Hepatocyte (in vitro differentiated cells): ENCODE data around the gene WLS. TPM values are rescaled to one million over a fixed set of nuclear protein-coding genes. Genes with fewer than 3 reads are reported as not detected.

Source experiments
- DNase-seq: peaks from one replicate; pipeline ENCODE4 v3.0.0-alpha.2; 2016; ENCODE audit warnings: low spot score
- H2AFZ ChIP-seq: fragments of 200-600 bp; sonication (generic); 2 replicates; pipeline ENCODE4 v1.6.0; 2016; ENCODE audit warnings: antibody characterized with exemption, mild to moderate bottlenecking
- H3K27ac ChIP-seq: fragments of 200-600 bp; sonication (generic); 2 replicates; pipeline ENCODE4 v1.5.1; 2016; ENCODE audit warnings: mild to moderate bottlenecking
- H3K27me3 ChIP-seq: fragments of 200-600 bp; sonication (generic); 2 replicates; pipeline ENCODE4 v1.6.1; 2016
- H3K36me3 ChIP-seq: fragments of 200-600 bp; sonication (generic); replicated peaks from 2 replicates; pipeline ENCODE4 v1.5.1; 2016; ENCODE audit warnings: low read depth; ENCODE audit not compliant: insufficient read depth
- H3K4me1 ChIP-seq: fragments of 200-600 bp; sonication (generic); 2 replicates; pipeline ENCODE4 v1.5.1; 2016; ENCODE audit warnings: mild to moderate bottlenecking, moderate library complexity; ENCODE audit not compliant: insufficient read depth
- H3K4me2 ChIP-seq: fragments of 200-600 bp; sonication (generic); 2 replicates; pipeline ENCODE4 v1.6.0; 2016
- H3K4me3 ChIP-seq: fragments of 200-600 bp; sonication (generic); 2 replicates; pipeline ENCODE4 v1.5.1; 2016; ENCODE audit warnings: mild to moderate bottlenecking
- H3K79me2 ChIP-seq: fragments of 200-600 bp; sonication (generic); 2 replicates; pipeline ENCODE4 v1.6.0; 2017; ENCODE audit warnings: mild to moderate bottlenecking
- H3K9me2 ChIP-seq: fragments of 200-600 bp; sonication (generic); replicated peaks from 2 replicates; pipeline ENCODE4 v1.6.0; 2017; ENCODE audit warnings: mild to moderate bottlenecking; ENCODE audit not compliant: insufficient read depth
- H3K9me3 ChIP-seq: fragments of 200-600 bp; sonication (generic); 2 replicates; pipeline ENCODE4 v1.5.1; 2016; ENCODE audit warnings: low read depth, mild to moderate bottlenecking
- H4K20me1 ChIP-seq: fragments of 200-600 bp; sonication (generic); 2 replicates; pipeline ENCODE4 v1.6.0; 2016; ENCODE audit warnings: mild to moderate bottlenecking; ENCODE audit not compliant: insufficient read depth, poor library complexity, severe bottlenecking
- CTCF ChIP-seq: fragments of 200-600 bp; sonication (generic); IDR thresholded peaks from 2 replicates; pipeline ENCODE4 v1.5.1; 2016; ENCODE audit warnings: antibody characterized with exemption, mild to moderate bottlenecking; ENCODE audit not compliant: poor library complexity
- EZH2 ChIP-seq: fragments of 200-600 bp; sonication (generic); IDR thresholded peaks from 2 replicates; pipeline ENCODE4 v1.6.1; 2016; ENCODE audit warnings: antibody characterized with exemption, mild to moderate bottlenecking, borderline replicate concordance
- EZH2phosphoT487 ChIP-seq: fragments of 200-600 bp; sonication (generic); IDR thresholded peaks from one replicate; pipeline ENCODE4 v1.6.1; 2018; ENCODE audit warnings: antibody characterized with exemption, mild to moderate bottlenecking, low read depth, moderate library complexity; ENCODE audit not compliant: unreplicated experiment, severe bottlenecking
- WGBS: methylation state at CpG from one replicate; pipeline ENCODE4 v1.1.6; 2016; ENCODE audit warnings: low lambda C conversion rate; ENCODE audit errors: missing lambda C conversion rate; 5-methylcytosine and 5-hydroxymethylcytosine counted together
- polyA plus RNA-seq: library from polyadenylated mRNA; unstranded; fragments of >200 nt; fragmentation: Nextera tagmentation; extraction: Ambion mirVana; gene quantifications from 2 replicates; pipeline ENCODE4 v1.2.1, GENCODE V29; 2016
- total RNA-seq: library from RNA; depleted of rRNA; stranded (reverse); fragments of >200 nt; gene quantifications from 2 replicates; pipeline ENCODE4 v1.2.3, GENCODE V29; 2014

WLS gene
- total and polyA plus RNA-seq, 2 experiments from 2014 or later, result 79.9 to 102 TPM

GRCh38 chr1:68141071-68142021 lies 91.0 kb downstream of the WLS start:
- H2AFZ ChIP-seq, result no peak overlapping the region
- DNase-seq, result peak; percentile 24
- H3K79me2 ChIP-seq, result no peaks in the 10 kb centered on the region
- no peaks in the 10 kb centered on the region for H3K27me3 ChIP-seq
- no peaks in the 10 kb centered on the region for H3K9me3 ChIP-seq
- peak overlapping the region; percentile 24 for H3K4me2 ChIP-seq
- WGBS, result 62% methylated on average over 15 of the region's 15 CpGs
- H3K9me2 ChIP-seq, result no peaks in the 10 kb centered on the region
- H4K20me1 ChIP-seq, result no peaks in the 10 kb centered on the region
- TF ChIP-seq EZH2 (no peak), CTCF (no peak), EZH2phosphoT487 (no peak)
- peak overlapping the region; percentile 91 for H3K27ac ChIP-seq
- H3K4me3 ChIP-seq, result no peak overlapping the region
- H3K4me1 ChIP-seq, result peaks cover 48% of the 10 kb centered on the region
- no peaks in the 10 kb centered on the region for H3K36me3 ChIP-seq

GRCh38 chr1:68140536-68140935 lies 91.8 kb downstream of the WLS start:
- Histone ChIP-seq H3K27ac (peak overlapping the region; percentile 91), H3K79me2 (no peaks in the 10 kb centered on the region), H3K36me3 (no peaks in the 10 kb centered on the region), H2AFZ (no peak overlapping the region), H4K20me1 (no peaks in the 10 kb centered on the region), H3K9me2 (no peaks in the 10 kb centered on the region), H3K27me3 (no peaks in the 10 kb centered on the region), H3K4me2 (no peak overlapping the region), H3K4me3 (no peak overlapping the region), H3K9me3 (no peaks in the 10 kb centered on the region), H3K4me1 (peaks cover 44% of the 10 kb centered on the region)
- TF ChIP-seq CTCF (no peak), EZH2phosphoT487 (no peak)
- 56% methylated on average over 4 of the region's 4 CpGs for WGBS
- DNase-seq, result no peak

DNA sequence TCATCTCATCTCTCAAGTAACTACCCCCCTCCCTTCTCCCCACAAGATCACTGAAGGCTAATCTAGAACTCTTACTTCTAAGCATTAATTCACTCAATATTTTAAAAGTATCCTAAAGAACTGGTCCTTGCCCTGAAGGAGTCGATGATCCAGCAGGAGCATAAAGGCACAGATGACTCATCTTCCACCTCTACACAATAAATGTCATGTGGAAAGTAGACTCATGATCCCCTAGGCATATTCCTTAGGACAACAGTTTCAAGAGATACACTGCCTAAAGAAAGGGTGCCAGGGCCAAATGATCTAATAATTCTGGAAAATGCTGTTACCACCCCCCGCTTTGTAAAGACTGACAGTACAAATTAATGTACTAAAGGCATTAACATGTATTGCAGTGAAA lies 96.1 kb downstream of the WLS start:
- WGBS, result 96% methylated on average over 2 of the region's 2 CpGs
- H3K9me3 ChIP-seq, result no peaks in the 10 kb centered on the region
- H3K4me2 ChIP-seq, result no peak overlapping the region
- no peaks in the 10 kb centered on the region for H3K9me2 ChIP-seq
- no peaks in the 10 kb centered on the region for H3K36me3 ChIP-seq
- H3K79me2 ChIP-seq, result no peaks in the 10 kb centered on the region
- TF ChIP-seq EZH2 (no peak), CTCF (no peak), EZH2phosphoT487 (no peak)
- H4K20me1 ChIP-seq, result no peaks in the 10 kb centered on the region
- H3K27ac ChIP-seq, result no peak overlapping the region
- no peak overlapping the region for H3K4me3 ChIP-seq
- H3K27me3 ChIP-seq, result no peaks in the 10 kb centered on the region
- peaks cover 8% of the 10 kb centered on the region for H3K4me1 ChIP-seq
- DNase-seq, result no peak
- no peak overlapping the region for H2AFZ ChIP-seq
